D721Med (cell line): Measurements from ENCODE around the gene SCRT2.

Experiments used
- DNase-seq: peaks from one replicate; pipeline ENCODE4 v3.0.0; 2011; ENCODE audit warnings: low spot score; ENCODE audit not compliant: insufficient read length
- FAIRE-seq: peaks from 2 replicates; lab custom pipeline; 2011; peaks lifted over from hg19 to GRCh38; lab: Jason Lieb, UNC
- CTCF ChIP-seq: IDR thresholded peaks from 2 replicates; pipeline ENCODE4 v1.5.1; 2012; ENCODE audit warnings: mild to moderate bottlenecking, control low read depth; ENCODE audit not compliant: insufficient read depth; ENCODE audit errors: missing control alignments

Gene SCRT2

GRCh38 chr20:651713-652614, 23.6 kb downstream of the SCRT2 start:
- DNase-seq (no peak), FAIRE-seq (no peak)
- TF ChIP-seq CTCF, result no peak

GRCh38 chr20:650954-651353, 24.6 kb downstream of the SCRT2 start:
- DNase-seq (no peak), FAIRE-seq (no peak)
- no peak for TF ChIP-seq CTCF

- no peak for TF ChIP-seq CTCF
- no peak for FAIRE-seq
- DNase-seq, result no peak
Observed at GRCh38 chr20:650281-650680, 25.3 kb downstream of the SCRT2 start.

GRCh38 chr20:647479-648019, 28.1 kb downstream of the SCRT2 start:
- DNase-seq (no peak), FAIRE-seq (no peak)
- no peak for TF ChIP-seq CTCF

- TF ChIP-seq CTCF, result no peak
- FAIRE-seq, result no peak
- no peak for DNase-seq
Observed at GRCh38 chr20:646868-647233, 28.8 kb downstream of the SCRT2 start.

- FAIRE-seq (no peak), DNase-seq (no peak)
- no peak for TF ChIP-seq CTCF
Observed at GRCh38 chr20:646107-646867, 29.3 kb downstream of the SCRT2 start.
